ENCODE results near the gene KITLG. TPM values are rescaled to one million over a fixed set of nuclear protein-coding genes. Genes with fewer than 3 reads are reported as not detected.

The KITLG gene
- polyA plus RNA-seq, 1 of the 3 experiments (the other 2 are of a cell fraction), result 8.9 TPM

GRCh38 chr12:88617352-88617751 is 37.1 kb upstream of the KITLG start:
- DNase-seq, result no peak
- H3K9me2 ChIP-seq, result no peaks in the 10 kb centered on the region
- POLR2A ChIA-PET, result no interaction called here
- TF ChIP-seq REST (IDR thresholded peaks at IDR 0.05; ENCODE audit: low read depth, low read length) (no peak), MEF2A (IDR thresholded peaks at IDR 0.05; ENCODE audit: borderline replicate concordance, low read depth) (no peak), ELF1 (IDR thresholded peaks at IDR 0.05) (no peak), CTCF (IDR thresholded peaks at IDR 0.05) (no peak), NRF1 (IDR thresholded peaks at IDR 0.05; ENCODE audit: low read depth, low read length) (no peak), FOXJ3 (CRISPR knock-in tag; IDR thresholded peaks at IDR 0.05) (no peak), RXRA (IDR thresholded peaks at IDR 0.05; ENCODE audit: borderline replicate concordance, low read depth) (no peak), EP300 (IDR thresholded peaks at IDR 0.05; ENCODE audit: borderline replicate concordance in 1 of 2, low read depth in 1 of 2, low read length in 1 of 2) (no peak), SIN3A (IDR thresholded peaks at IDR 0.05; ENCODE audit: borderline replicate concordance, low read depth, low read length) (no peak), GABPA (IDR thresholded peaks at IDR 0.05; ENCODE audit: low read depth) (no peak), POLR2AphosphoS5 (IDR thresholded peaks at IDR 0.05; ENCODE audit: low read depth, low read length) (no peak), SMC3 (IDR thresholded peaks at IDR 0.05; ENCODE audit: low read depth, low read length) (no peak), GATA2 (CRISPR knock-in tag; IDR thresholded peaks at IDR 0.05) (no peak), PBX3 (IDR thresholded peaks at IDR 0.05) (no peak), MAX (IDR thresholded peaks at IDR 0.05; ENCODE audit: low read depth) (no peak), MXI1 (IDR thresholded peaks at IDR 0.05; ENCODE audit: low read depth, low read length) (no peak), USF2 (IDR thresholded peaks at IDR 0.05; ENCODE audit: borderline replicate concordance, low read depth, low read length) (no peak), IRF3 (IDR thresholded peaks at IDR 0.05; ENCODE audit: low read depth, low read length) (no peak), TCF12 (IDR thresholded peaks at IDR 0.05) (no peak), FOXM1 (IDR thresholded peaks at IDR 0.05; ENCODE audit: low read depth) (no peak)
- H3K9ac ChIP-seq, result no peak overlapping the region
- CTCF ChIA-PET, result no interaction called here
- no peaks in the 10 kb centered on the region for H4K20me1 ChIP-seq (ENCODE audit: insufficient read depth)
- WGBS (ENCODE audit: low lambda C conversion rate), result 69% methylated on average over 1 of the region's 1 CpG
- H3K27me3 ChIP-seq (ENCODE audit: insufficient read depth), result no peaks in the 10 kb centered on the region
- H3K4me3 ChIP-seq (ENCODE audit: low read depth in 2 of 2, low read length in 1 of 2), result no peak overlapping the region
- H3K9me3 ChIP-seq, result no peaks in the 10 kb centered on the region
- no peaks in the 10 kb centered on the region for H3F3A ChIP-seq (replicated peaks; ENCODE audit: insufficient read depth)
- H3K27ac ChIP-seq (ENCODE audit: low read depth in 2 of 2, low read length in 1 of 2), result no peak overlapping the region
- H3K4me1 ChIP-seq (ENCODE audit: control insufficient read depth in 1 of 2, insufficient read depth in 2 of 2, low read depth in 1 of 2, low read length in 1 of 2), result no peaks in the 10 kb centered on the region
- no peak overlapping the region for H2AFZ ChIP-seq (ENCODE audit: low read depth)
- no peaks in the 10 kb centered on the region for H3K79me2 ChIP-seq (ENCODE audit: insufficient read depth)
- no peaks in the 10 kb centered on the region for H3K36me3 ChIP-seq (replicated peaks in 1 of 2; ENCODE audit: control insufficient read depth in 1 of 2, insufficient read depth in 2 of 2, low read length in 1 of 2)
- H3K4me2 ChIP-seq, result no peak overlapping the region

Data from SK-N-SH (cell line).